ENCODE measurements around the gene ZBTB7C. TPM values are rescaled to one million over a fixed set of nuclear protein-coding genes. Genes with fewer than 3 reads are reported as not detected.
"Not testable (repeated sequence)": the region's sequence is repeated elsewhere in the genome, so short reads cannot be mapped to it uniquely, and the experiment has no call there.

Gene ZBTB7C
- total RNA-seq, 4 donors from 2014 or later: 26.0 to 50.6 (median 46.2) TPM

DNA sequence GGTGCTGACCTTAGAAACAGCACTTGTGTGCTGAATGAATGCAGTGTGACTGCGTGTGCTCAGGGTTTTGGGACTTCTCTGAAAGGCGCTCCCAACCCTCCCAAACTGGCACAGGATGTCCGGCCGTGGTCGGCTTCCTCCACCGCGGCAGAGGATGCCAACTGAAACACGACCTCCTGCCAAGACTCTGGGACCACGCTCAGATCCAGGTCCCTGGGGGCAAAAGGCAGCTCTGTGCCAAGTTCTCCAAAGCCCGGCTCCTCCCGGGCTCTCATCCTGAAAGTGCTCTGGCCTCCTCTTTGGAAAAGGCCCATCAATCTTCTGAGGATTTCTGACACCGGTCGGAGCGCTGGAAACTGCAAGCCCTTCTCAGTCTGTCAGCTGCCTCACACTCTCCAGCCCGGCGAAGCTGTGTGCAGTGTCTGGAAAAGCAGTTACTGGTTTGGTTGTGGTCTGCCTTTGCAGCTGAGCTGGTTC is 32.3 kb upstream of the ZBTB7C start:
- Histone ChIP-seq H3K9me3 (no peaks in the 10 kb centered on the region), H3K4me1 (peaks cover 36% of the 10 kb centered on the region), H3K27me3 (peaks cover 2% of the 10 kb centered on the region), H3K27ac (peak overlapping the region; percentile 44), H3K4me3 (no peak overlapping the region), H3K36me3 (no peaks in the 10 kb centered on the region)
- WGBS: 18% methylated on average over 11 of the region's 16 CpGs
- no peak for TF ChIP-seq EP300 (IDR thresholded peaks at IDR 0.05)
- peak in 1 of 3 donors; percentile 28 for TF ChIP-seq POLR2AphosphoS5 (IDR thresholded peaks at IDR 0.05)
- no peak for DNase-seq (ENCODE audit: low spot score in 2 of 2)

DNA sequence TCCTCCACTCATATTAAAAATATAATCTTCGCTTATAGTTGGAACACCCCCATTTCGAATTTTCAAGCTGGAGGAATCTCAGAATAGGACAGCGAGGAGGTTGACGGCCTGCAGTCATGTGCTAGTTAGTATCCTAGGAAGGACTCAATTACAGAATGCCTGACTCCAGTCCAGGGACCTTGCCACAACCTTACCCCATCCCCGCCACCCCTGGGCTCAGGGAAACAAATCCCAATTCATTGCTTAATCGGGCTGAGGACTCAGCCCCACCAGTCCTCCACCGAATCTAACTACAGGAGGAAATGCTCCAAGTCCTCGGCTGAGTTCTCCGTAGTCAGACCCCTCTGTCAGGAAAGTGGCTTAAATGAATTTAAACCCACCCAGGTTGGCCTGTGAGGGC is 31.7 kb upstream of the ZBTB7C start:
- peak overlapping the region; percentile 44 for H3K27ac ChIP-seq
- TF ChIP-seq POLR2A (IDR thresholded peaks at IDR 0.05): no peak
- TF ChIP-seq POLR2AphosphoS5 (IDR thresholded peaks at IDR 0.05): no peak
- TF ChIP-seq EP300 (IDR thresholded peaks at IDR 0.05): no peak
- TF ChIP-seq, protein P1, sequence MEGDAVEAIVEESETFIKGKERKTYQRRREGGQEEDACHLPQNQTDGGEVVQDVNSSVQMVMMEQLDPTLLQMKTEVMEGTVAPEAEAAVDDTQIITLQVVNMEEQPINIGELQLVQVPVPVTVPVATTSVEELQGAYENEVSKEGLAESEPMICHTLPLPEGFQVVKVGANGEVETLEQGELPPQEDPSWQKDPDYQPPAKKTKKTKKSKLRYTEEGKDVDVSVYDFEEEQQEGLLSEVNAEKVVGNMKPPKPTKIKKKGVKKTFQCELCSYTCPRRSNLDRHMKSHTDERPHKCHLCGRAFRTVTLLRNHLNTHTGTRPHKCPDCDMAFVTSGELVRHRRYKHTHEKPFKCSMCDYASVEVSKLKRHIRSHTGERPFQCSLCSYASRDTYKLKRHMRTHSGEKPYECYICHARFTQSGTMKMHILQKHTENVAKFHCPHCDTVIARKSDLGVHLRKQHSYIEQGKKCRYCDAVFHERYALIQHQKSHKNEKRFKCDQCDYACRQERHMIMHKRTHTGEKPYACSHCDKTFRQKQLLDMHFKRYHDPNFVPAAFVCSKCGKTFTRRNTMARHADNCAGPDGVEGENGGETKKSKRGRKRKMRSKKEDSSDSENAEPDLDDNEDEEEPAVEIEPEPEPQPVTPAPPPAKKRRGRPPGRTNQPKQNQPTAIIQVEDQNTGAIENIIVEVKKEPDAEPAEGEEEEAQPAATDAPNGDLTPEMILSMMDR (IDR thresholded peaks at IDR 0.05): no peak
- peaks cover 2% of the 10 kb centered on the region for H3K27me3 ChIP-seq
- WGBS: 62% methylated on average over 9 of the region's 9 CpGs
- no peaks in the 10 kb centered on the region for H3K9me3 ChIP-seq
- no peaks in the 10 kb centered on the region for H3K36me3 ChIP-seq
- peaks cover 31% of the 10 kb centered on the region for H3K4me1 ChIP-seq
- H3K4me3 ChIP-seq: no peak overlapping the region
- DNase-seq (ENCODE audit: low spot score in 2 of 2): peak; percentile 82 to 85

DNA sequence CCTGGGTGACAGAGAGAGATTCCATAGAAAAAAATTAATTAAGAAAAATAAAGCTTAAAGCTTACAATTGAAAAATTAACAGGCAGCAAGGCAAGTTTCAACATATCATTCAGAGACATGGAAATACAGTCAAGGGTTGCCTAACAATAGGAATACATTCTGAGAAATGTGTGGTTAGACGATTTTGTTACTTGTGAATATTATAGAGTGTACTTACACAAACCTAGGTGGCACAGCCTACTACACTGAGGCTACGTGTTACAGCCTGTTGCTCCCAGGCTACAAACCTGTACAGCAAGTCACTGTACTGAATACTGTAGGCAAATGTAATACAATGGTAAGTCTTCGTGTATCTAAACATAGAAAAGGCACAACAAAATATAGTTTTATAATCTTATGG is 27.7 kb upstream of the ZBTB7C start:
- Histone ChIP-seq H3K9me3 (no peaks in the 10 kb centered on the region), H3K4me3 (no peak overlapping the region), H3K36me3 (no peaks in the 10 kb centered on the region), H3K27me3 (peaks cover 2% of the 10 kb centered on the region), H3K27ac (no peak overlapping the region), H3K4me1 (peaks cover 14% of the 10 kb centered on the region)
- DNase-seq (ENCODE audit: low spot score in 2 of 2): no peak
- WGBS: 44% methylated on average over 3 of the region's 3 CpGs
- TF ChIP-seq POLR2A (IDR thresholded peaks at IDR 0.05) (no peak), POLR2AphosphoS5 (IDR thresholded peaks at IDR 0.05) (no peak), EP300 (IDR thresholded peaks at IDR 0.05) (no peak)
- TF ChIP-seq, protein P1 (IDR thresholded peaks at IDR 0.05): no peak

- not testable (repeated sequence) for H3K9me3 ChIP-seq; DNase-seq (ENCODE audit: low spot score in 2 of 2)
- WGBS: 90% methylated on average over 4 of the region's 4 CpGs
Measured at GRCh38 chr18:48434382-48434781, 25.2 kb upstream of the ZBTB7C start.

DNA sequence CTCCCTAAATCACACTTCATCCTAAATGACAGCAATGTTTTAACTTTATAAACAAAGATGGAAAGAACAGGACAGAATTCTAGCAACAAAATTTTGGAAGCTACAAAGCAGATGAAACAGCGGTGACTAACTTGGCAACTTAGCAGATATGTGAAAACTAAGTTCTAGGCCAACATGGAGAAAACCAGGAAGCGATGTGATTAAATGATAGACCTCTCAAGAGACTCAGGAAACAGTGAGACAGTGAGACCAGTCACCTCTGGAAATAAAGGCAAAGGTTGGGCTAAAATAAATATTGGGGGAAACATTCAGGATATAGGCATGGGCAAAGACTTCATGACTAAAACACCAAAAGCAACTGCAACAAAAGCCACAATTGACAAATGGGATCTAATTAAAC is 24.4 kb upstream of the ZBTB7C start:
- Histone ChIP-seq H3K27ac (no peak overlapping the region), H3K27me3 (no peaks in the 10 kb centered on the region), H3K9me3 (no peaks in the 10 kb centered on the region), H3K36me3 (no peaks in the 10 kb centered on the region), H3K4me3 (no peak overlapping the region), H3K4me1 (peaks cover 5% of the 10 kb centered on the region)
- 88% methylated on average over 2 of the region's 2 CpGs for WGBS
- no peak for DNase-seq (ENCODE audit: low spot score in 2 of 2)
- TF ChIP-seq POLR2AphosphoS5 (IDR thresholded peaks at IDR 0.05): no peak
- TF ChIP-seq, protein P1 (IDR thresholded peaks at IDR 0.05): no peak
- TF ChIP-seq POLR2A (IDR thresholded peaks at IDR 0.05): no peak

More at GRCh38 chr18:48434382-48434781, 25.2 kb upstream of the ZBTB7C start:
- not testable (repeated sequence) for H3K4me1 ChIP-seq, H3K27ac ChIP-seq, H3K4me3 ChIP-seq, H3K36me3 ChIP-seq, H3K27me3 ChIP-seq

DNA sequence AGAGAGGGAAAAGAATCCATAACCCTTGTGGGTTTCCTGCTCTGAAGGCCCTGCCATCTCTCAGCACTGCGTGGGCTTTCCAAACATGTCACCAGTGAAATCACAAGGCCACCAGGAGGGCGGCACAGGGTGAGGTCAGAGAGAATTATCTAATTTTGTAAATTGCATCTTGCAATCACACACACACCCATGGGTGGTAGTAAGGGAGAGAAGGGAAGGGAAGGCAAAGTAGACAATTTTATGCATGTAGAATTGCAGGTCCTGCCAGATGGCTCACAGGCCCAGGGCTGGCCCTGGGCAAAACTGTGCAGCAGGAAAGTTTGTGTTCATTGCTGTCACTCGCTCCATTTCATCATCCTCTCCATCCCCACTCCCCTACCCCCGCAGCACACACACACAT is 21.0 kb upstream of the ZBTB7C start:
- H3K36me3 ChIP-seq: no peaks in the 10 kb centered on the region
- WGBS: 79% methylated on average over 4 of the region's 4 CpGs
- no peaks in the 10 kb centered on the region for H3K27me3 ChIP-seq
- H3K9me3 ChIP-seq: no peaks in the 10 kb centered on the region
- H3K4me1 ChIP-seq: no peaks in the 10 kb centered on the region
- no peak for DNase-seq (ENCODE audit: low spot score in 2 of 2)
- no peak overlapping the region for H3K4me3 ChIP-seq
- H3K27ac ChIP-seq: no peak overlapping the region
- no peak for TF ChIP-seq POLR2A (IDR thresholded peaks at IDR 0.05)
- no peak for TF ChIP-seq EP300 (IDR thresholded peaks at IDR 0.05)
- TF ChIP-seq, protein P1 (IDR thresholded peaks at IDR 0.05): no peak
- TF ChIP-seq POLR2AphosphoS5 (IDR thresholded peaks at IDR 0.05): no peak
